ENCODE results near the gene HLA-DRA. TPM values are rescaled to one million over a fixed set of nuclear protein-coding genes. Genes with fewer than 3 reads are reported as not detected.
"Not testable (repeated sequence)": the region's sequence is repeated elsewhere in the genome, so short reads cannot be mapped to it uniquely, and the experiment has no call there.

The HLA-DRA gene
- total RNA-seq, 1 donor from 2014 or later, result 0.28 TPM

DNA sequence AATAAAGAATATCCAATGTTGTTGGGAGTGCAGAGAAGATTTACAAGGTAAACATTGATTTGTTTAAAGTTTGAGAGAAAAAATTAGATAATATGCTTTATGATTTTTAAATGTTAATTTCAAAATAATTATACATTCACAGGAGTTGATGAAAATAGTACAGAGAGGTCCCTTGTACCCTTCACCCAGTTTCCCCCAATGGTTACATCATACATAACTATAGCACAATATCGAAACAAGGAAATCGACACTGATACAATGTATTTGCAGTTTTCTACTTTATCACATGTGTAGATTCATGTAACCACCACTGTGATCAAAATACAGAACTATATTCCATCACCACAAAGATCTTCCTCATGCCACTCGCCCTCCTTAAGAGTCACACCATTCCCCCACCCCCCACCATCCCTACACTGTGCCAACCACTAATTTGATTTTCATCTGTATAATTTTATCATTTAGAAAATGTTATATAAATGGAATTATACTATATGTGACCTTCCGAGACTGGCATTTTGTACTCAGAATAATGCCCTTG is 11.7 kb upstream of the HLA-DRA start:
- Mint-ChIP-seq H3K4me3 (ENCODE audit: unreplicated experiment) (no peak overlapping the region), H3K27ac (ENCODE audit: unreplicated experiment) (no peak overlapping the region), H3K36me3 (ENCODE audit: low read depth, unreplicated experiment) (no peaks in the 10 kb centered on the region), H3K27me3 (ENCODE audit: unreplicated experiment) (peaks cover 2% of the 10 kb centered on the region), H3K9me3 (ENCODE audit: unreplicated experiment) (no peaks in the 10 kb centered on the region), H3K4me1 (ENCODE audit: unreplicated experiment) (no peaks in the 10 kb centered on the region)
- no peak for TF ChIP-seq CTCF (IDR thresholded peaks at IDR 0.05; ENCODE audit: unreplicated experiment)
- DNase-seq (ENCODE audit: low spot score), result no peak

- TF ChIP-seq CTCF (IDR thresholded peaks at IDR 0.05; ENCODE audit: unreplicated experiment), result no peak
- H3K36me3 Mint-ChIP-seq (ENCODE audit: low read depth, unreplicated experiment), result no peaks in the 10 kb centered on the region
- no peak overlapping the region for H3K27ac Mint-ChIP-seq (ENCODE audit: unreplicated experiment)
- no peak for DNase-seq (ENCODE audit: low spot score)
- no peaks in the 10 kb centered on the region for H3K9me3 Mint-ChIP-seq (ENCODE audit: unreplicated experiment)
- no peaks in the 10 kb centered on the region for H3K4me1 Mint-ChIP-seq (ENCODE audit: unreplicated experiment)
- peaks cover 2% of the 10 kb centered on the region for H3K27me3 Mint-ChIP-seq (ENCODE audit: unreplicated experiment)
- H3K4me3 Mint-ChIP-seq (ENCODE audit: unreplicated experiment), result no peak overlapping the region
These were observed 9.5 kb upstream of the HLA-DRA start for GRCh38 chr6:32430179-32430578.

DNA sequence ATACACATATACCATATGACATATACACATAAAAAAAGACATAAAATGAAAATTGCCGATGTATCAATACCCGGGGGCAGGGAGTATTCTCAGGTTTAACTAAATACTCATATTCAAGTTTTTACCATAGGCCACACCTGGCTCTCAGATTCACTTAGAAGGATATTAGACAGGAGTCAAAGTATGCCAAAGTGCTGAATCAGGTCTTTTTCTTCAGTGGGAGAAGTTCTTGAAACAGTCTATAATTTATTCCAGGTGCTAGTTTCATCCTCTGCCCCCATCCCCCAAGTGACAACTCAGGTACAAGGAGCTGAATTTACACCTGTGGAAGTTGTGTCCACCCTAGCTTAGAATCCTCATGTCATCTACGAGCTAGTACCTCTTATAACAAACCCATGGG is 8.5 kb upstream of the HLA-DRA start:
- TF ChIP-seq CTCF (IDR thresholded peaks at IDR 0.05; ENCODE audit: unreplicated experiment), result no peak
- Mint-ChIP-seq H3K4me3 (ENCODE audit: unreplicated experiment) (no peak overlapping the region), H3K36me3 (ENCODE audit: low read depth, unreplicated experiment) (no peaks in the 10 kb centered on the region), H3K4me1 (ENCODE audit: unreplicated experiment) (no peaks in the 10 kb centered on the region), H3K9me3 (ENCODE audit: unreplicated experiment) (no peaks in the 10 kb centered on the region), H3K27me3 (ENCODE audit: unreplicated experiment) (peaks cover 2% of the 10 kb centered on the region), H3K27ac (ENCODE audit: unreplicated experiment) (no peak overlapping the region)
- no peak for DNase-seq (ENCODE audit: low spot score)

DNA sequence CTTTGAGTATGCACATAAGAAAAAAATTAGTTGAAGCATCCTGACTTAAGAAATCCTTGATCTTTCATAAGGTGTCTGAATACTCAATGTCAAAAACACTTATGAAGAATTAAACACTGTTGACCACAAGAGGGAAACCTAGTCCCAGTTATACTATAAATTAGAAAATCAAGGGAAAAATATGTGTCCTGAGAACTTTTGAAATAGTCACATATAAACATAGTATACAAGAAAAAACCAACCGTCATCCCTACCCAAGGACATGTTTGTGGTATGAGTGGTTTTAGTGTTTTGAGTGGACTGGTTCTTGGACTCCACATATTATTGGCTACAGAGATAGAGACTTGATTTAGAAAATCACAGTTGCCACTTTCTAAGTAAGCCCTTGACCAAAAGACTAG is 7.6 kb upstream of the HLA-DRA start:
- H3K9me3 Mint-ChIP-seq (ENCODE audit: unreplicated experiment), result no peaks in the 10 kb centered on the region
- H3K36me3 Mint-ChIP-seq (ENCODE audit: low read depth, unreplicated experiment), result no peaks in the 10 kb centered on the region
- no peaks in the 10 kb centered on the region for H3K27me3 Mint-ChIP-seq (ENCODE audit: unreplicated experiment)
- no peak overlapping the region for H3K27ac Mint-ChIP-seq (ENCODE audit: unreplicated experiment)
- DNase-seq (ENCODE audit: low spot score), result no peak
- no peaks in the 10 kb centered on the region for H3K4me1 Mint-ChIP-seq (ENCODE audit: unreplicated experiment)
- H3K4me3 Mint-ChIP-seq (ENCODE audit: unreplicated experiment), result no peak overlapping the region
- TF ChIP-seq CTCF (IDR thresholded peaks at IDR 0.05; ENCODE audit: unreplicated experiment), result peak; percentile 64

GRCh38 chr6:32433950-32434349 is 5.7 kb upstream of the HLA-DRA start:
- not testable (repeated sequence) for H3K36me3 Mint-ChIP-seq (ENCODE audit: low read depth, unreplicated experiment); H3K4me3 Mint-ChIP-seq (ENCODE audit: unreplicated experiment); H3K4me1 Mint-ChIP-seq (ENCODE audit: unreplicated experiment); DNase-seq (ENCODE audit: low spot score); H3K9me3 Mint-ChIP-seq (ENCODE audit: unreplicated experiment); H3K27me3 Mint-ChIP-seq (ENCODE audit: unreplicated experiment); H3K27ac Mint-ChIP-seq (ENCODE audit: unreplicated experiment)

All from endothelial cell (in vitro differentiated cells).